SK-N-SH treated with all-trans-retinoic acid at 6 μM for 48 hours (cell line): ENCODE data around the gene PITPNC1.

Source experiments
- ARNTL ChIP-seq: fragments of 450-650 bp; formaldehyde crosslinking; IDR thresholded peaks from 2 replicates; pipeline ENCODE4 v1.5.0; 2020; ENCODE audit warnings: low read depth, mild to moderate bottlenecking, moderate library complexity, borderline replicate concordance
- ESRRG ChIP-seq: fragments of 250-450 bp; sonication (Bioruptor Pico); IDR thresholded peaks from 2 replicates; pipeline ENCODE4 v1.6.1; 2021; ENCODE audit warnings: mild to moderate bottlenecking
- GLIS3 ChIP-seq: fragments of 250-450 bp; sonication (Bioruptor Pico); IDR thresholded peaks from 2 replicates; pipeline ENCODE4 v1.5.0; 2020; ENCODE audit warnings: mild to moderate bottlenecking, moderate library complexity
- ISL1 ChIP-seq: fragments of 250-450 bp; sonication (Bioruptor Pico); IDR thresholded peaks from 2 replicates; pipeline ENCODE4 v2.1.2; 2022; ENCODE audit warnings: mild to moderate bottlenecking, moderate library complexity
- PPARA ChIP-seq: fragments of 250-450 bp; sonication (Bioruptor Pico); IDR thresholded peaks from 2 replicates; pipeline ENCODE4 v1.5.0; 2020; ENCODE audit warnings: mild to moderate bottlenecking, borderline replicate concordance
- ZC3H10 ChIP-seq: fragments of 250-450 bp; sonication (Bioruptor Pico); IDR thresholded peaks from 2 replicates; pipeline ENCODE4 v1.5.1; 2021; ENCODE audit warnings: mild to moderate bottlenecking, moderate library complexity

DNA sequence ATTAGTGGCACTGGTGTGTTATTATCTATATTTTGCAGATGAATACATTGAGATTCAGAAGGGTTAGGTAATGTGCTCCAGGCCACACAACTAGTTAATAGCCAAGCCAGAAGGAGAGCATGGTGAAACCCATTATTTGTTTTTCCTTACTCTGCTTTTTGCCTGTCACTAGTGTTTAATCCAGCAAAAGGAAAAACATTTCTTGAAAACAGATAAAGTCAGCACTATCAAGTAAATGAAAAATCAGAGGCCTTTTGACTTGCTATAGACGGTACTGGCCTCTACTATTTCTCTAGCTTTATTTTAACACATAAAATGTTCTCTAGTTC is 4.8 kb downstream of the PITPNC1 start:
- TF ChIP-seq ZC3H10 (no peak), ISL1 (CRISPR knock-in tag) (no peak), ESRRG (CRISPR knock-in tag) (no peak), PPARA (CRISPR knock-in tag) (no peak), ARNTL (CRISPR knock-in tag) (no peak), GLIS3 (CRISPR knock-in tag) (no peak)
